GM06990 (cell line): ENCODE results near the gene PRR5.

ENCODE experiments used
- DNase-seq: peaks from one replicate; pipeline ENCODE4 v3.0.0-alpha.2; 2011; ENCODE audit not compliant: insufficient read length; ENCODE audit errors: extremely low read depth
- H3K27me3 ChIP-seq: replicated peaks from 2 replicates; pipeline ENCODE4 v1.6.0; 2011; ENCODE audit warnings: low read length; ENCODE audit not compliant: control insufficient read depth, insufficient read depth
- H3K36me3 ChIP-seq: 2 replicates; pipeline ENCODE4 v1.5.1; 2011; ENCODE audit warnings: low read length; ENCODE audit not compliant: control insufficient read depth, insufficient read depth
- H3K4me3 ChIP-seq: replicated peaks from 2 replicates; pipeline ENCODE4 v1.5.1; 2011; ENCODE audit warnings: low read depth, mild to moderate bottlenecking, control low read depth, low read length
- TF ChIP-seq, protein P1 (sequence below): IDR thresholded peaks from 2 replicates; pipeline ENCODE4 v1.5.1; 2011; ENCODE audit warnings: low read length, control low read depth, mild to moderate bottlenecking, inconsistent platforms; ENCODE audit not compliant: insufficient read depth, poor library complexity, severe bottlenecking

The PRR5 gene

DNA sequence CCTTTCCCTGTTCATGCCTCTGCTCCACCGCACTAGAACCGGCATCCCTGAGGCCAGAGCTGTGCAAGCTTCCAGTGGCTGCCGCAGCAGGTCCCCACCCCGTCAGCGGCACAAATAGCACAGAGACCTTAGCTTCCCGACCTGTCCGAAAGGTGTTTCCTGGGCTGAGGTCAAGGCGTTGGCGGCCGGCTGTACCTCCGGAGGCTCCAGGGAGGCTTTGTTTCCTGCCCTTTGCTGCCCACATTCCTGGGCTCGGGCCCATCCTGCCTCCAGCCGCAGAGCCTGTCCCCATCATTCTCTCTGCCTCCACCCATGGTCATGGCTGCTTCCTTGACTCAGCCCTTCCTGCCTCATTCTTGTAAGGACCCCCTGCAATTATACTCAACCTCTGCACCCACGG is 81.6 kb downstream of the PRR5 start:
- no peak for DNase-seq
- Histone ChIP-seq H3K4me3 (no peak overlapping the region), H3K27me3 (no peaks in the 10 kb centered on the region; the same call in 1 of the 2 replicates)

DNA sequence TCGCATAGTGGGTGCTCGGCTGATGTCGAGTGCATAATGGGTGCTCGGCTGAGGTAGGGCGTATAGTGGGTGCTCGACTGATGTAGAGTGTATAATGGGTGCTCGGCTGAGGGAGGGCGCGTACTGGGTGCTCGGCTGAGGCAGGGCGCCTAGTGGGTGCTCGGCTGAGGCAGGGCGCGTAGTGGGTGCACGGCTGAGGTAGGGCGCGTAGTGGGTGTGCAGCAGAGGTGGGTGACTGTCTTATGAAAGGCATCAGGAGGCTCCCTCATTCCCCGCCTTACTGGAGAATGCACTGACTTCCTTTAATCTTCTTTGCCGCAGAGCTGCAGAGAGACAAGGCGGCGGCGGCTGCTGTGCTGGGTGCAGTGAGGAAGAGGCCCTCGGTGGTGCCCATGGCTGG is 84.1 kb downstream of the PRR5 start:
- TF ChIP-seq, protein P1, sequence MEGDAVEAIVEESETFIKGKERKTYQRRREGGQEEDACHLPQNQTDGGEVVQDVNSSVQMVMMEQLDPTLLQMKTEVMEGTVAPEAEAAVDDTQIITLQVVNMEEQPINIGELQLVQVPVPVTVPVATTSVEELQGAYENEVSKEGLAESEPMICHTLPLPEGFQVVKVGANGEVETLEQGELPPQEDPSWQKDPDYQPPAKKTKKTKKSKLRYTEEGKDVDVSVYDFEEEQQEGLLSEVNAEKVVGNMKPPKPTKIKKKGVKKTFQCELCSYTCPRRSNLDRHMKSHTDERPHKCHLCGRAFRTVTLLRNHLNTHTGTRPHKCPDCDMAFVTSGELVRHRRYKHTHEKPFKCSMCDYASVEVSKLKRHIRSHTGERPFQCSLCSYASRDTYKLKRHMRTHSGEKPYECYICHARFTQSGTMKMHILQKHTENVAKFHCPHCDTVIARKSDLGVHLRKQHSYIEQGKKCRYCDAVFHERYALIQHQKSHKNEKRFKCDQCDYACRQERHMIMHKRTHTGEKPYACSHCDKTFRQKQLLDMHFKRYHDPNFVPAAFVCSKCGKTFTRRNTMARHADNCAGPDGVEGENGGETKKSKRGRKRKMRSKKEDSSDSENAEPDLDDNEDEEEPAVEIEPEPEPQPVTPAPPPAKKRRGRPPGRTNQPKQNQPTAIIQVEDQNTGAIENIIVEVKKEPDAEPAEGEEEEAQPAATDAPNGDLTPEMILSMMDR, result no peak
- no peak for DNase-seq
- Histone ChIP-seq H3K4me3 (no peak overlapping the region), H3K36me3 (no peaks in the 10 kb centered on the region), H3K27me3 (no peaks in the 10 kb centered on the region; the same call in 1 of the 2 replicates)

More for the DNA sequence above, 81.6 kb downstream of the PRR5 start:
- no peaks in the 10 kb centered on the region for H3K36me3 ChIP-seq
- TF ChIP-seq, protein P1, result no peak

DNA sequence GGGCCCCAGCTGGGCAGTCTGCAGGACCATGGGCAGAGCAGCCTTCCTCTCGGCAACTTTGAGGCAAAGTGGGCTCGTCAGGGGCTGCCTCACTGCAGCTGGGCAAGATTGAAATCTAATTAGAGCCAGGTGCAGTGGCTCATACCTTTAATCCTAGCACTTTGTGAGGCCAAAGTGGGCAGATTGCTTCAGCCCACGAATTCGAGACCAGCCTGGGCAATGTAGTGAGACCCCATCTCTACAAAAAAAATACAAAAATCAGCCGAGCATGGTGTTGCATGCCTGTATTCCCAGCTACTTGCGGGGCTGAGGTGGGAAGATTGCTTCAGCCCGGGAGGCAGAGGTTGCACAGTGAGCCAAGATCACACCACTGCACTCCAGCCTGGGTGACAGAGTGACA is 84.6 kb downstream of the PRR5 start:
- Histone ChIP-seq H3K27me3 (no peaks in the 10 kb centered on the region; the same call in 1 of the 2 replicates), H3K36me3 (no peaks in the 10 kb centered on the region), H3K4me3 (no peak overlapping the region)
- no peak for DNase-seq
- TF ChIP-seq, protein P1, result no peak
